Keratinocyte (primary cell): Measurements from ENCODE around the gene DCAF8L2. TPM values are rescaled to one million over a fixed set of nuclear protein-coding genes. Genes with fewer than 3 reads are reported as not detected.

Experiments
- DNase-seq: peaks from one replicate; pipeline ENCODE4 v3.0.0-alpha.2; 2011; ENCODE audit warnings: low read depth, missing footprints, low spot score
- FAIRE-seq: peaks from 2 replicates; lab custom pipeline; 2011; peaks lifted over from hg19 to GRCh38; lab: Jason Lieb, UNC
- H2AFZ ChIP-seq: 2 replicates; pipeline ENCODE4 v1.6.0; 2012; ENCODE audit warnings: low read length, control low read depth, inconsistent platforms; ENCODE audit not compliant: control insufficient read depth
- H3K27ac ChIP-seq: 2 replicates; pipeline ENCODE4 v1.5.1; 2011; ENCODE audit warnings: low read length; ENCODE audit not compliant: control insufficient read depth, insufficient read depth
- H3K27me3 ChIP-seq: 3 replicates; pipeline ENCODE4 v1.6.0; 2011; ENCODE audit warnings: low read length; ENCODE audit not compliant: control insufficient read depth, insufficient read depth; ENCODE audit errors: extremely low read depth
- H3K36me3 ChIP-seq, 2 experiments: 2 replicates in 1 of 2; 3 replicates in 1 of 2; pipeline ENCODE4 v1.5.1; 2011; ENCODE audit warnings: low read length in 2 of 2, mild to moderate bottlenecking in 1 of 2; ENCODE audit not compliant: control insufficient read depth in 2 of 2, insufficient read depth in 2 of 2; ENCODE audit errors: extremely low read depth in 1 of 2
- H3K4me1 ChIP-seq: 3 replicates; pipeline ENCODE4 v1.5.1; 2011; ENCODE audit warnings: low read length; ENCODE audit not compliant: control insufficient read depth, insufficient read depth; ENCODE audit errors: extremely low read depth
- H3K4me2 ChIP-seq: 3 replicates; pipeline ENCODE4 v1.6.0; 2011; ENCODE audit warnings: low read depth, low read length; ENCODE audit not compliant: control insufficient read depth, insufficient read depth; ENCODE audit errors: extremely low read depth
- H3K4me3 ChIP-seq, 3 experiments: fragments of 200-600 bp in 1 of 3; sonication (generic) in 1 of 3; 2 replicates in 2 of 3; 3 replicates in 1 of 3; pipeline ENCODE4 v1.5.1; 2011 to 2016; ENCODE audit warnings: low read length in 3 of 3, mild to moderate bottlenecking in 3 of 3, control low read depth in 2 of 3, inconsistent platforms in 1 of 3, low read depth in 1 of 3, mixed read lengths in 1 of 3, mixed run types in 1 of 3, moderate library complexity in 1 of 3; ENCODE audit not compliant: control insufficient read depth in 2 of 3, insufficient read depth in 2 of 3; ENCODE audit errors: extremely low read depth in 1 of 3
- H3K79me2 ChIP-seq: 2 replicates; pipeline ENCODE4 v1.6.0; 2012; ENCODE audit warnings: low read length; ENCODE audit not compliant: control insufficient read depth, insufficient read depth
- H3K9ac ChIP-seq: 3 replicates; pipeline ENCODE4 v1.6.0; 2011; ENCODE audit warnings: low read length; ENCODE audit not compliant: control insufficient read depth, insufficient read depth; ENCODE audit errors: extremely low read depth
- H3K9me1 ChIP-seq: 3 replicates; pipeline ENCODE4 v1.6.0; 2011; ENCODE audit warnings: low read length; ENCODE audit not compliant: control insufficient read depth, insufficient read depth; ENCODE audit errors: extremely low read depth
- H3K9me3 ChIP-seq: 2 replicates; pipeline ENCODE4 v1.5.1; 2012; ENCODE audit warnings: low read depth, low read length; ENCODE audit not compliant: control insufficient read depth
- H4K20me1 ChIP-seq: 3 replicates; pipeline ENCODE4 v1.6.0; 2011; ENCODE audit warnings: low read length; ENCODE audit not compliant: control insufficient read depth, insufficient read depth; ENCODE audit errors: extremely low read depth
- CTCF ChIP-seq, 3 experiments: IDR thresholded peaks in 1 of 3; conservative IDR thresholded peaks in 1 of 3; optimal IDR thresholded peaks in 1 of 3; 2 replicates in 2 of 3; 3 replicates in 1 of 3; pipeline versions ENCODE3 to v1.5.1; 2011; ENCODE audit warnings: low read length in 3 of 3, mild to moderate bottlenecking in 3 of 3, moderate library complexity in 2 of 3, control low read depth in 1 of 3, inconsistent platforms in 1 of 3; ENCODE audit not compliant: insufficient read depth in 2 of 3; ENCODE audit errors: extremely low read depth in 1 of 3
- EZH2 ChIP-seq: IDR thresholded peaks from one replicate; pipeline ENCODE4 v1.6.1; 2012; ENCODE audit warnings: inconsistent platforms, mild to moderate bottlenecking, low read length, moderate library complexity
- dilution Hi-C: fragments of 300-500 bp; cut with MboI; formaldehyde crosslinking; loops from one replicate; pipeline ENCODE4 v1.7.0; 2020; ENCODE audit warnings: low sequenced_read_pairs; ENCODE audit not compliant: extremely low pct_ligation_motif_present
- polyA plus RNA-seq, 5 experiments: library from polyadenylated mRNA; depleted of rRNA in 3 of 5; stranded (reverse) in 3 of 5; stranded (forward) in 1 of 5; unstranded in 1 of 5; fragments of >200 nt; gene quantifications; 1 replicate in 1 of 5; 2 replicates in 3 of 5; 3 replicates in 1 of 5; pipeline versions ENCODE4 v1.2.1 to v1.2.3, GENCODE V29; 2011 to 2012; ENCODE audit warnings: missing spikeins in 2 of 5, low read depth in 1 of 5, low replicate concordance in 1 of 5

DCAF8L2 gene
- polyA plus RNA-seq, 1 donor (not counting 4 experiments of a cell fraction or from before 2014, with no cell fraction given) = not detected

- no peak for TF ChIP-seq CTCF (optimal IDR thresholded peaks at IDR 0.05 in 1 of 3, IDR thresholded peaks at IDR 0.05 in 1 of 3, conservative IDR thresholded peaks at IDR 0.05 in 1 of 3; ENCODE audit: extremely low read depth in 1 of 3, insufficient read depth in 2 of 3, low read length in 3 of 3)
- TF ChIP-seq EZH2 = no peak
- Histone ChIP-seq H3K27ac (no peak overlapping the region), H3K27me3 (no peaks in the 10 kb centered on the region), H2AFZ (no peak overlapping the region), H3K4me2 (no peak overlapping the region), H3K9me1 (no peaks in the 10 kb centered on the region), H3K4me1 (no peaks in the 10 kb centered on the region), H4K20me1 (no peaks in the 10 kb centered on the region), H3K4me3 (no peak overlapping the region), H3K9me3 (no peaks in the 10 kb centered on the region), H3K79me2 (no peaks in the 10 kb centered on the region), H3K36me3 (no peaks in the 10 kb centered on the region), H3K9ac (no peak overlapping the region)
- no peak for FAIRE-seq
- DNase-seq = no peak
- dilution Hi-C loops = no loop called here
Observed at GRCh38 chrX:27598312-27598711, 8.2 kb downstream of the DCAF8L2 start.

- H3K9ac ChIP-seq = no peak overlapping the region
- no peaks in the 10 kb centered on the region for H3K27me3 ChIP-seq
- H3K4me2 ChIP-seq = no peak overlapping the region
- no peaks in the 10 kb centered on the region for H3K9me1 ChIP-seq
- H3K79me2 ChIP-seq = no peaks in the 10 kb centered on the region
- H3K27ac ChIP-seq = no peak overlapping the region
- no peak overlapping the region for H3K4me3 ChIP-seq
- H3K4me1 ChIP-seq = no peaks in the 10 kb centered on the region
- dilution Hi-C loops = no loop called here
- no peaks in the 10 kb centered on the region for H4K20me1 ChIP-seq
- TF ChIP-seq CTCF (optimal IDR thresholded peaks at IDR 0.05 in 1 of 3, IDR thresholded peaks at IDR 0.05 in 1 of 3, conservative IDR thresholded peaks at IDR 0.05 in 1 of 3; ENCODE audit: extremely low read depth in 1 of 3, insufficient read depth in 2 of 3, low read length in 3 of 3) = peak in 1 of 3 experiments; percentile 18
- no peak for TF ChIP-seq EZH2
- FAIRE-seq (no peak), DNase-seq (no peak)
- no peak overlapping the region for H2AFZ ChIP-seq
- H3K9me3 ChIP-seq = no peaks in the 10 kb centered on the region
- H3K36me3 ChIP-seq = no peaks in the 10 kb centered on the region
Observed at GRCh38 chrX:27599928-27600327, 9.8 kb downstream of the DCAF8L2 start.
